Measurements from ENCODE around the gene TRIM43B.
"Not testable (repeated sequence)": the region's sequence is repeated elsewhere in the genome, so short reads cannot be mapped to it uniquely, and the experiment has no call there.

GRCh38 chr2:95466572-95466971 lies 18.0 kb downstream of the TRIM43B start:
- TF ChIP-seq POLR2A (IDR thresholded peaks at IDR 0.05; ENCODE audit: low read depth, low read length); TAF1 (IDR thresholded peaks at IDR 0.05; ENCODE audit: low read depth, low read length); SPI1 (IDR thresholded peaks at IDR 0.05; ENCODE audit: low read depth, low read length); POLR2AphosphoS5 (IDR thresholded peaks at IDR 0.05; ENCODE audit: low read depth, low read length); PAX5 (IDR thresholded peaks at IDR 0.05; ENCODE audit: insufficient read depth, low read length, severe bottlenecking): not testable (repeated sequence)
